Measurements from ENCODE around the gene CHRDL1.

The CHRDL1 gene

DNA sequence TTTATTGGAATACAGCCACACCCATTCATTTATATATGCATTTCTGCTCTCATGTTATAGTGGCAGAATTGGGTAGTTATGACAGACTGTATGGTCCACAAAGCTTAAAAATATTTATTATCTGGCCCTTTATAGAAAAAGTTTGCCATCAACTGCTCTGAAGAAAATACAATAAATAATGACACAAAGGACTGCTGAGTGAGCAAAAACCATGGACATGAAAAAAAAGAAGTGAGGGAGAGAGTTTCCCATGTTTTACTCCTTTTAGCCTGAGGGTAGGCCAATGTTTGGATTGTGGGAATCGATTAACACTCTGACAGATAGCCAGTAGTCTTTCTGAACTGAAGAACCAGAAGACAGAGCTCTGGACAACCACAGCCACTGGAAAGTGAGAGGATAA is 149.2 kb downstream of the CHRDL1 start:
- no peak for DNase-seq

All from NCI-H2171 treated with DMSO at 0.1 percent for 48 hours (cell line).